Measurements from ENCODE around the gene TUBB4B. TPM values are rescaled to one million over a fixed set of nuclear protein-coding genes. Genes with fewer than 3 reads are reported as not detected.

TUBB4B gene
- total and polyA plus RNA-seq, 2 of the 4 experiments (the other 2 are of a cell fraction) = 237 to 529 TPM

DNA sequence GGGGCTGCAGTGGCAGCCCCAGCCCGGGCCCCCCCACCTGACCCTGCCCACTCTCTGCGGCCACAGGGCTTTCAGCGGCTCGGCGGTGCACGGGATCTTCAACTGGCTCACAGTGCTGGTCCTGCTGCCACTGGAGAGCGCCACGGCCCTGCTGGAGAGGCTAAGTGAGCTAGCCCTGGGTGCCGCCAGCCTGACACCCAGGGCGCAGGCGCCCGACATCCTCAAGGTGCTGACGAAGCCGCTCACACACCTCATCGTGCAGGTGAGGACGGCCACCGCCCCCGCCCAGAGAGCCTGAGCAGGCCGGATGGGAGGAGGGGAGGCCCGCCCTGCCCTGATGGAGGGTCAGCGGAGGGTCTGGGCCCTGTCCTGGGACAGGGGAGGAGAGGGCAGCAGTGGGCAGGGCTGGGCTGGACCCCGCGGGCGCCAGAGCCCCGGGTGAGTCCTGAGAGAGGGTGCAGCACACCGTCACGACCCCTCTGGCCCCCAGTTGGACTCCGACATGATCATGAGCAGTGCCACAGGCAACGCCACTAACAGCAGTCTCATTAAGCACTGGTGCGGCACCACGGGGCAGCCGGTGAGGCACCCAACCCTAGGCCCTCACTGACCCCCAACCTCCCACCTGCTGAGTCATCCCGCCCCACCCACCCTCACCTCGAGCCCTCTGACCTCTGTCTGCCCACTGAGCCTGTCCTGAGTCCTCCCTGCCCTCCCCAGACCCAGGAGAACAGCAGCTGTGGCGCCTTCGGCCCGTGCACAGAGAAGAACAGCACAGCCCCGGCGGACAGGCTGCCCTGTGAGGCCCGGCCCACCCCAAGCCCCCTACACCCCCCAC is 7.7 kb upstream of the TUBB4B start:
- Histone ChIP-seq H4K91ac (ENCODE audit: insufficient read depth, low read depth, low read length) (no peak overlapping the region), H3K4me3 (ENCODE audit: insufficient read depth, low read depth, low read length) (no peak overlapping the region), H4K5ac (ENCODE audit: low read depth, low read length) (no peak overlapping the region), H4K8ac (ENCODE audit: low read depth in 2 of 2, low read length in 2 of 2) (no peak overlapping the region), H2BK20ac (ENCODE audit: low read depth, low read length) (no peak overlapping the region), H3K9me3 (ENCODE audit: control insufficient read depth, insufficient read depth, low read length) (no peaks in the 10 kb centered on the region), H2AK5ac (ENCODE audit: low read depth, low read length) (no peak overlapping the region), H2BK120ac (ENCODE audit: low read depth, low read length) (no peak overlapping the region), H3K23ac (ENCODE audit: low read depth, low read length) (no peak overlapping the region), H3K14ac (replicated peaks; ENCODE audit: low read depth, low read length) (no peak overlapping the region), H3K9ac (ENCODE audit: low read depth, low read length) (no peak overlapping the region), H3K4me1 (ENCODE audit: control insufficient read depth, insufficient read depth, low read length) (peaks cover 2% of the 10 kb centered on the region; the same call in 1 of the 2 replicates), H3K27me3 (ENCODE audit: control insufficient read depth, insufficient read depth, low read length) (peaks cover 1% of the 10 kb centered on the region; the same call in 1 of the 2 replicates), H2BK5ac (ENCODE audit: low read depth, low read length, poor library complexity, severe bottlenecking) (no peak overlapping the region), H2AFZ (replicated peaks; ENCODE audit: low read length, poor library complexity) (no peak overlapping the region), H3K18ac (ENCODE audit: low read depth, low read length) (no peak overlapping the region), H3K27ac (ENCODE audit: insufficient read depth, low read length) (no peak overlapping the region), H3K9me1 (ENCODE audit: insufficient read depth, low read length) (no peaks in the 10 kb centered on the region), H4K20me1 (ENCODE audit: insufficient read depth, low read length) (peaks cover 5% of the 10 kb centered on the region; the same call in 1 of the 2 replicates), H3K79me1 (ENCODE audit: low read depth in 1 of 2, low read length in 2 of 2) (peaks cover 5 to 19% of the 10 kb centered on the region in 2 experiments; a peak in 3 of 4 replicates), H3K36me3 (ENCODE audit: control insufficient read depth, insufficient read depth, low read length) (no peaks in the 10 kb centered on the region), H3K56ac (ENCODE audit: extremely low read depth, insufficient read depth, low read length) (no peak overlapping the region), H3K4me2 (ENCODE audit: low read depth, low read length) (no peak overlapping the region), H2BK15ac (ENCODE audit: low read depth, low read length) (no peak overlapping the region), H2AK9ac (replicated peaks; ENCODE audit: low read depth, low read length, poor library complexity) (no peak overlapping the region), H3K4ac (ENCODE audit: low read depth, low read length) (no peak overlapping the region)
- DNase-seq (no peak), ATAC-seq (ENCODE audit: low read depth) (no peak)
- WGBS, 2 experiments (ENCODE audit: extremely low coverage in 2 of 2, insufficient read length in 1 of 2) = 78% methylated on average over 17 of the region's 40 CpGs; no CpG with 5 or more reads in 1 of the 2 experiments
- BruUV-seq (replicated peaks) = no TSS peak
- intact Hi-C loops (cut with micrococcal nuclease) = no loop called here
- TF ChIP-seq, protein P1, sequence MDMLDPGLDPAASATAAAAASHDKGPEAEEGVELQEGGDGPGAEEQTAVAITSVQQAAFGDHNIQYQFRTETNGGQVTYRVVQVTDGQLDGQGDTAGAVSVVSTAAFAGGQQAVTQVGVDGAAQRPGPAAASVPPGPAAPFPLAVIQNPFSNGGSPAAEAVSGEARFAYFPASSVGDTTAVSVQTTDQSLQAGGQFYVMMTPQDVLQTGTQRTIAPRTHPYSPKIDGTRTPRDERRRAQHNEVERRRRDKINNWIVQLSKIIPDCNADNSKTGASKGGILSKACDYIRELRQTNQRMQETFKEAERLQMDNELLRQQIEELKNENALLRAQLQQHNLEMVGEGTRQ (IDR thresholded peaks at IDR 0.05; ENCODE audit: low read depth, low read length) = no peak
- TF ChIP-seq FOS (IDR thresholded peaks at IDR 0.05; ENCODE audit: low read depth, low read length) (no peak), MAZ (IDR thresholded peaks at IDR 0.05; ENCODE audit: borderline replicate concordance, low read depth, low read length) (no peak), NFE2L2 (IDR thresholded peaks at IDR 0.05; ENCODE audit: low read depth, low read length) (no peak), RFX5 (IDR thresholded peaks at IDR 0.05; ENCODE audit: low read depth, low read length) (no peak)
- in situ Hi-C loops (cut with MboI; ENCODE audit: low sequenced_read_pairs) = no loop called here
- dilution Hi-C loops (cut with HindIII; ENCODE audit: low sequenced_read_pairs, unreplicated experiment) = no loop called here
- POLR2A ChIA-PET (ENCODE audit: unreplicated experiment) = no interaction called here
- CTCF ChIA-PET = no interaction called here

All from IMR-90 (cell line).